ENCODE results near the gene SENP8.
A peak's percentile ranks its signal among the peaks of the same experiment; 100 is the strongest.

The SENP8 gene

DNA sequence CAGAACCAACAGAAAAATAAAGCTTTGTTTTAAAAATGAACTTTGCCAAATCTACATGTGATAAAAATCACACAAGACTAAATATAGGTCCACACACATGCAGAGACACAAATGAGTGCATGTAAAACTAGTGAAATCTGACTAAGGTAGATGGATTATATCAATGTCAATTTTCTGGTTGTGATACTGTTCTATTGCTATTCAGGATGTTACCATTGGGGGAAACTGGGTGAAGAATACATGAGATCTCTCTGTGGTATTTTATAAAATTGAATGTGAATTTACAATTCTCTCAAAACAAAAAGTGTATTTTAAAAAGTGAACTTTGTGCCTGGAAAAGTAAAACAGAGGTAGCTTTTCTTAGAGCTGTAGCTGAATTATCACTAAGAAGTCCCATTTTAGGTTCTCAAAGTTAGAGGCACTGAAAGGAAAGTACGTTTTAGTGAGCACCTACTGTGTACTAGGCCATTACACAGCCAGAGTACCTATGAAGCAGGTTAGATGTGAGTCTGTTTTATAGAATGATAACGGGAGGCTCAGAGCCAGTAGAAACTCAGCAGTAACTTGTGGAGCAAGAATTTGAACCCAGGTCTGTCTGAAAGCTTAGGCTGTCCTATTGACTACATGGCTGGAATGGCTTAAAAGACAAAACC, 71.2 kb downstream of the SENP8 start:
- Mint-ChIP-seq H3K27me3 (ENCODE audit: low read depth) (peaks cover 58% of the 10 kb centered on the region), H3K36me3 (ENCODE audit: low read depth) (no peaks in the 10 kb centered on the region), H3K4me3 (no peak overlapping the region)

DNA sequence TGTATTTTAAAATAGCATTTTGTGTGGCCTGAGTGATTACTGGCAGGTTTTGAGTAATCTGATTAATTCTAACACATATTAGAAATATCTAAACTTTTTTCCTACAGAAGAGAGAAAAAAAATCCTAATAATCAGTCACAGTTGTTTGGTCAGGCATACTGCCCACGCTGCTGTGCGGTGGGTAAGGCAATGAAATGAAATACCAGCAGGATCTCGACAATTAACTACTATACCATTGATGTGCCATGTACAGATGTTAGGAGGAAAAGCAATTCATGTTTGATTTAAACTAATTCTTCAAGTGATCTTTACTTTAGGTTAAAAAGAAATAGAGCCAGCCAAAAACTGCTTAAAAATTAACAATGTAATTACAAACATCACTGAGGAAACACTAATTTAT, 74.2 kb downstream of the SENP8 start:
- H3K4me1 Mint-ChIP-seq = peaks cover 7% of the 10 kb centered on the region
- TF ChIP-seq, protein P1, sequence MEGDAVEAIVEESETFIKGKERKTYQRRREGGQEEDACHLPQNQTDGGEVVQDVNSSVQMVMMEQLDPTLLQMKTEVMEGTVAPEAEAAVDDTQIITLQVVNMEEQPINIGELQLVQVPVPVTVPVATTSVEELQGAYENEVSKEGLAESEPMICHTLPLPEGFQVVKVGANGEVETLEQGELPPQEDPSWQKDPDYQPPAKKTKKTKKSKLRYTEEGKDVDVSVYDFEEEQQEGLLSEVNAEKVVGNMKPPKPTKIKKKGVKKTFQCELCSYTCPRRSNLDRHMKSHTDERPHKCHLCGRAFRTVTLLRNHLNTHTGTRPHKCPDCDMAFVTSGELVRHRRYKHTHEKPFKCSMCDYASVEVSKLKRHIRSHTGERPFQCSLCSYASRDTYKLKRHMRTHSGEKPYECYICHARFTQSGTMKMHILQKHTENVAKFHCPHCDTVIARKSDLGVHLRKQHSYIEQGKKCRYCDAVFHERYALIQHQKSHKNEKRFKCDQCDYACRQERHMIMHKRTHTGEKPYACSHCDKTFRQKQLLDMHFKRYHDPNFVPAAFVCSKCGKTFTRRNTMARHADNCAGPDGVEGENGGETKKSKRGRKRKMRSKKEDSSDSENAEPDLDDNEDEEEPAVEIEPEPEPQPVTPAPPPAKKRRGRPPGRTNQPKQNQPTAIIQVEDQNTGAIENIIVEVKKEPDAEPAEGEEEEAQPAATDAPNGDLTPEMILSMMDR (IDR thresholded peaks at IDR 0.05; ENCODE audit: unreplicated experiment in 3 of 3) = no peak

More for the DNA sequence above, 71.2 kb downstream of the SENP8 start:
- Mint-ChIP-seq H3K27ac (no peak overlapping the region), H3K4me1 (peaks cover 10% of the 10 kb centered on the region), H3K9me3 (no peaks in the 10 kb centered on the region)
- TF ChIP-seq, protein P1 (IDR thresholded peaks at IDR 0.05; ENCODE audit: unreplicated experiment in 3 of 3) = no peak

More for the DNA sequence above, 74.2 kb downstream of the SENP8 start:
- Mint-ChIP-seq H3K27ac (peak overlapping the region in 1 of 3 experiments; percentile 6), H3K4me3 (no peak overlapping the region), H3K27me3 (ENCODE audit: low read depth) (peaks cover 67% of the 10 kb centered on the region), H3K36me3 (ENCODE audit: low read depth) (peaks cover 4% of the 10 kb centered on the region), H3K9me3 (no peaks in the 10 kb centered on the region)

Data from nephron (organoid).